Measurements from ENCODE around the gene ARID4B.
"Not testable (repeated sequence)": the region's sequence is repeated elsewhere in the genome, so short reads cannot be mapped to it uniquely, and the experiment has no call there.

Gene ARID4B

GRCh38 chr1:235327559-235328270 lies at the start of gene ARID4B:
Gene ARID4B, minus strand, starts transcription at chr1:235328179. Its CDS starts 1,260 bp downstream, at chr1:235326919.
- no peak for DNase-seq

GRCh38 chr1:235375919-235376605 lies 48.1 kb upstream of the ARID4B start:
- no peak for DNase-seq

GRCh38 chr1:235369802-235370201 lies 41.8 kb upstream of the ARID4B start:
- no peak for DNase-seq

GRCh38 chr1:235368428-235368827 lies 40.4 kb upstream of the ARID4B start:
- no peak for DNase-seq

GRCh38 chr1:235367000-235367908 lies 39.3 kb upstream of the ARID4B start, which contains the start of gene TBCE:
Gene TBCE, plus strand, starts transcription at chr1:235367427. Its CDS starts 12,623 bp downstream, at chr1:235380050.
- peak; percentile 77 for DNase-seq

GRCh38 chr1:235366286-235366685 lies 38.3 kb upstream of the ARID4B start:
- DNase-seq: no peak

GRCh38 chr1:235364189-235364588 lies 36.2 kb upstream of the ARID4B start:
- DNase-seq: not testable (repeated sequence)

- no peak for DNase-seq
These were observed 30.9 kb upstream of the ARID4B start for GRCh38 chr1:235358899-235359298.

GRCh38 chr1:235357485-235358373 lies 29.8 kb upstream of the ARID4B start:
- DNase-seq: no peak

GRCh38 chr1:235351898-235352297 lies 23.9 kb upstream of the ARID4B start:
- DNase-seq: no peak

GRCh38 chr1:235351441-235351840 lies 23.5 kb upstream of the ARID4B start:
- no peak for DNase-seq

GRCh38 chr1:235343726-235344125 lies 15.7 kb upstream of the ARID4B start:
- DNase-seq: no peak

GRCh38 chr1:235342471-235342870 lies 14.5 kb upstream of the ARID4B start:
- DNase-seq: no peak

- DNase-seq: no peak
These were observed 14.1 kb upstream of the ARID4B start for GRCh38 chr1:235342039-235342438.

GRCh38 chr1:235341334-235341733 lies 13.4 kb upstream of the ARID4B start:
- DNase-seq: no peak

GRCh38 chr1:235339746-235340145 lies 11.8 kb upstream of the ARID4B start:
- DNase-seq: no peak

- no peak for DNase-seq
These were observed 8.9 kb upstream of the ARID4B start for GRCh38 chr1:235336903-235337302.

GRCh38 chr1:235331401-235331800 lies 3.4 kb upstream of the ARID4B start:
- DNase-seq: no peak

GRCh38 chr1:235330918-235331285 lies 2.9 kb upstream of the ARID4B start:
- no peak for DNase-seq

GRCh38 chr1:235329139-235329902 lies 1.3 kb upstream of the ARID4B start:
- no peak for DNase-seq

Data from NCI-H187 treated with DMSO at 0.1 percent for 48 hours (cell line).